HG03575 (cell line): ENCODE measurements around the gene APBB3.
"Not testable (repeated sequence)": the region's sequence is repeated elsewhere in the genome, so short reads cannot be mapped to it uniquely, and the experiment has no call there.

ENCODE experiments used
- ATAC-seq: cut with Tn5 transposase; IDR thresholded peaks from one replicate; pipeline ENCODE4 v1.9.1; 2021; ENCODE audit not compliant: unreplicated experiment, insufficient number of reproducible peaks, low FRiP score; ENCODE audit errors: extremely low read depth

Gene APBB3

DNA sequence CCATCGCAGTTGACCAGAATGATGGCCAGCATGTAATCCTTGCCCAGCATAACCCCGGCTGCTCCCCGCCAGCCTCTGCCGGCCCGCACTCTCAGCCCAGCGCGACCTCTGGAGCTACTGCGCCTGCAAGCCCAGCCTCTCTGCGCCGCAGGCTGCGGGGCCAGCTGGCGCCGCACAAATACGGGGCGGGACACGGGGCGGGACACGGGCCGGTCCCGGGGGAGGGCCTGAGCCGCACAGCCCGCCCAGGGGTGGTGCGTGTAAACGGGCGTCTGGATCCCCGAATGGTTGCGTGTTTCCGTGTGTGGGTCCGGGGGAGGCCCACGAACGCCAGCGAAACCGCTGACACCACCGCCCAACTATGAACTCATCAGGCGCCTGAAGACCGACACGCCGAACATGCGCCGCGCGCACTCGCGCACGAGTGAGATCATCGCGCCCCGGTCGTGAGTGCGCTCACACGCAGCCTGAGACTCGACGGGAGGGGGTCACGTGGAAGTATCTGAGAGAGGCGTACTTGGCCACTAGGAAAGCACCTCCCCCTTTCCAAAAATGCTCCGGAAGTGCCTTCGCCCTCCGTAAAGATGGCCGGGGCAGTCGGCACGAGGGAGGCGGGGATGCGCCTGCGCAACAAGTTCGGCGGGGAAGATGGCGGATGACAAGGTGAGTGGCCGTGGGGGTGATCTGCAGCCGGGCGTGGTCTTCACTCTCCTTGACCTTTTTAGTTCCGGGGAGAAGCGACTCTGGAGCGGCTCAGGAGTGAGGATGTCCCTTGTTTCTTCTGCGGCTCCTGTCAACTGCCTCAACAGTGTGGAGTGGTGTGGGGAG is at the start of gene APBB3, which contains the start of gene SLC35A4:
TSS of gene APBB3 (minus strand) at position 403 of the 828 bp plus-strand sequence. CDS start at position 50, 353 bp downstream.
TSS of gene SLC35A4 (plus strand) at position 633 of the 828 bp plus-strand sequence. CDS start 2,342 bp downstream, outside the sequence.
- peak; percentile 48 for ATAC-seq

DNA sequence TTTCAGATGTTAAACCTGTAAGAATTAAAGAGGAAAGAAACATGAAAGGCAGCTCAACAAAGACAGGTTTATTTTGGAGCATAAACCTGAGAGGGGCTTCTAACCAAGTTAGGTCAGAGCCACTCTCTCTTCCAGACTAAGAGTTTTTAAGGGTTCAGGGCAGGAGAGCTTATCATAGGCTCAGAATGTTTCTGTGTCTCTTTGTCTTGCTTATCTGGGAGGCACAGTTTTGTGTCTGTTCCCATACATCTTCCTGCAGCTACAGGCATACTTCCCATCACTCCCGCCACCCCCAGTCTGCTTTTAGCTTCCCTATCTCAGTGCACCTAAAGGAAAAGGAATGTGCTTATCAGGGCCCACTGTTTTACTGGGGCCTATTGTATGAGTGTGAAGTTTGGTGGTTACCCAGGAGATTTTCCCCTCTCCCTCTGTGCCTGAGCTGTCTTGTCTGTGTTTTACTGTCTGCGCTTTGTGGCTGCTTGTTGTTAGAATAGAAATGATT is 46.7 kb upstream of the APBB3 start:
- ATAC-seq = no peak

GRCh38 chr5:140609126-140609525 is 44.7 kb upstream of the APBB3 start:
- no peak for ATAC-seq

GRCh38 chr5:140608722-140609121 is 44.3 kb upstream of the APBB3 start:
- no peak for ATAC-seq

DNA sequence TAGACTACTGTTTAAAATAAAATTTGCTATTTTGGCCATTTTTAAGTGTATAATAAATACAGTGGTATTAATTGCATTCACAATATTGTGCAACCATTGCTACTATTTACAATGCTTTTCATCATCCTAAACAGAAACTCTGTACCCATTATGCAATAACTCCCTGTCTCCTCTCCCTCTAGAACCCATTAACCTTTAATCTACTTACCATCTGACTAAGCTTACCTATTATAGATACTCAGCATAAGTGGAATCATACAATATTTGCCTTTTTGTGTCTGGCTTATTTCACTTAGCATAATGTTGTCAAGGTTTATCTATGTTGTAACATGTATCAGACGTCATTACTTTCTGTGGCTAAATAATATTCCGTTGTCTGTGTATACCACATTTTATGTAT is 42.6 kb upstream of the APBB3 start:
- no peak for ATAC-seq

DNA sequence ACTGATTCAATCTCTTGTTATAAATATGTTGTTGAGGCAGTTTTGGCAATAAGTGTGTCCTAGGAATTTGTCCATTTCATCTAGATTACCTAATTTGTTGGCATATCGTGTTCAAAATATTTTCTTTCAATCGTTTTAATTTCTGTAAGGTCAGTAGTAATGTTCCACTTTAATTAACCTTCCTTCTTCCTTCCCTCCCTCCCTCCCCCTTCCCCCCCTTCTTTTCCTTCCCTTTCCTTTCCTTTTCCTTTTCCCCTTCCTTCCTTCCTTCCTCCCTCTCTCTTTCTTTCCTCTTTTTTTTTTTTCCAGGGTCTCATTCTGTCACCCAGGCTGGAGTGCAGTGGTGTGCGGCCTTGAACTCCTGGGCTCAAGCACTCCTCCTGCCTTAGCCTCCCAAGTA is 41.5 kb upstream of the APBB3 start:
- ATAC-seq = no peak

- ATAC-seq = no peak
These were observed 39.3 kb upstream of the APBB3 start for GRCh38 chr5:140603734-140604133.

- not testable (repeated sequence) for ATAC-seq
These were observed 39.0 kb upstream of the APBB3 start for GRCh38 chr5:140603446-140603698.

DNA sequence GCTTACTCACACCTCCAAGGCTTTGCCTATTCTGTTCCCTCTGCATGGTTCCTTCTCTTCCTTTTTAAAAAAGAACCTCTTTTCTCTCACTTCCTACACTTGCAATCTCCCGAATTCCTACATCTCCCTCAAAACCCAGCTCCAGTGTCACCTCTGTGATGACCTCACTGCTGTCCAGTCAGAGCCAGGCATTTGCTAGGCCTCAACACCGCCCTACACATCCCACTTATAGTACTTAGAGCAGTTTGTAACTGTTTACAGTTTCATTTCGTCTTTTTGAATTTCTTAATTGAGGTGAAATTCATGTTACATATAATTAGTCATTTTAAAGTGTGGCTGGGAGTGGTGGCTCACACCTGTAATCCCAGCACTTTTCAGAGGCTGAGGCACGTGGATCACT is 37.7 kb upstream of the APBB3 start:
- no peak for ATAC-seq

- no peak for ATAC-seq
These were observed 35.7 kb upstream of the APBB3 start for GRCh38 chr5:140600096-140600495.

DNA sequence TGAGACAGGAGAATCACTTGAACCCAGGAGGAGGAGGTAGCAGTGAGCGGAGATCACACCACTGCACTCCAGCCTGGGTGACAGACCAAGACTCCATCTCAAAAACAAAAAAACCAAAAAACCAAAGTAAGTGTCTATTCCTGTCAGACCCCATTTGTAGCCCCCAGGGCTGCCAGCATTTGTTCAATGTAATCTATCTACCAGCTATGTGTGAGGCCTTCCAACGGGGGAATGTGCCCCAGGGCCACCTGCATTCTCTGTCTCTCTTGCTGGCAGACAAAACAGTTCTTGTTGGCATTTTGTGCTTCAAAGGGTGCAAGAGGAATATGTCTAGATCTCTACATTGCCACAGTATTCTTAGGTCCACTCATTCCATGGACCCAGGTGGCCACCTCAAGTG is 34.4 kb upstream of the APBB3 start:
- no peak for ATAC-seq

DNA sequence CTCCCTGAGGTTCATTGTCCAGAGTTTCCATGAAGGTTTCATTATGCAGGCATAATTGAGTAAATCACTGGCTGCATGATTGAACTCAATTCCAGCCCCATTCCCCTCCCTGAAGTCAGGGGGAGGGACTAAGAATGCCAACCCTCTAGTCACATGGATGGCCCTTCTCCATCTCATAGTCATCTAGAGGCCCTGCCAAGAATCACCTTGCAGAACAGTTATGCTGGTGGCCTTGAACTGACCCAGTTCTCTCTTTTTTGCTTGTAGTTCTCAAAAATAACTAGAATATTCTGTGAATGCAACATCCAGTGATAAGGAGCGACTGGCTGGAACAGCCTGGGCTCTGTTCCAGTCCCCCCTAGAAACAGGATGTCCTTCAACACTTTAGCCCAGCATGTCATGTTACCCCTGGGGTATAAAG is 31.9 kb upstream of the APBB3 start:
- ATAC-seq = no peak

DNA sequence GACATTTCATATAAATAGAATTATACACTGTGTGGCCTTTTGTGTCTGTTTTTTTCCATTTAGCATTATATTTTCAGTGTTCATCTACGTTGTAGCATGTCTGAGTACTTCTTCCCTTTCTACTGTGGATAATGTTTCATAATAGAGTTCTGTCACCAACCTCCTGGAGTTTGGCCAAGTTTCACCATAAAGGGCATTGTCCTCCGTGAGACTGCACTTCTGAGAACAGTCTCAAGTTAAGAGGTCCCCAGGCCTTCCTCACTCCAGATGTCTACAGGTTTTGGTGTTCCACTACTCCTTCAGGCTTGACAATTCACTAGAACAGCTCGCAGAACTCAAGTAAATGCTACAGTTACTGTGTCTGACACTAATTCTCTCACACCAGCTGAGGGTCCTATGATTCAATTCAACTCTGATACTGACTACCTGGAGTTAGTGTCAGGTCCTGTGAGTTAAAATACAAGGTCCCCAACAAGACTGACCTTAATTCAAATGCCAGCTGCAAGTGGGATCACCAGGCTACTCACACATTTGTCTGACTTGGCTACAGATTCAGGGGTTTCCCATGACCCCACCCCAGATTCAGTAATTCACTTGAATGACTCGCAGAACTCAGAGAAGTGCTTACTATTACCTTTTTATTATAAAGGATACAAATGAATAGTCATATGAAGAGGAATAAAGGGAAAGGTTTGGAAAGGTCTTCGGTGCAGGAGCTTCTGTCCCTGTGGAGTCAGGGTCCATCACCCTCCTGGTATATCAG is 31.3 kb upstream of the APBB3 start:
- no peak for ATAC-seq

DNA sequence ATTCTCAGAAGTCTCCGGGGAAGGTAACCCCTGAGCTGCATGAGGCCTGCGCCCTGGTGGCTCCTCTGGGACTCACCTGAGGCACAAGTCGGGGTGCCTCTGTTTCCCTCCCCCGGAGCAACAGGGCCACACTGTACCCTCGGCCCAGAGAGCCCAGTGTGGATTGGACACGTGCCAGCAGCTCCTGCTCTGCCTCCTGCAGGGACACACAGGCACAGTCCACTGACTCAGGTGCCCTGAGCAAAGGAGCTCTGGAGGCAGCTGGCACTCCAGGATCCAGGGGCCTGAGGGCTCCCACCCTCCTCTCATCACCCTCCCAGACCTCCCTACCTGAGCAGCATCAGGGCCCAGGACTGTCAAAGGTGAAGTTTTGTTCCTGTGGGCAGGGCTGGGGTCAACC is 29.8 kb upstream of the APBB3 start:
- no peak for ATAC-seq

DNA sequence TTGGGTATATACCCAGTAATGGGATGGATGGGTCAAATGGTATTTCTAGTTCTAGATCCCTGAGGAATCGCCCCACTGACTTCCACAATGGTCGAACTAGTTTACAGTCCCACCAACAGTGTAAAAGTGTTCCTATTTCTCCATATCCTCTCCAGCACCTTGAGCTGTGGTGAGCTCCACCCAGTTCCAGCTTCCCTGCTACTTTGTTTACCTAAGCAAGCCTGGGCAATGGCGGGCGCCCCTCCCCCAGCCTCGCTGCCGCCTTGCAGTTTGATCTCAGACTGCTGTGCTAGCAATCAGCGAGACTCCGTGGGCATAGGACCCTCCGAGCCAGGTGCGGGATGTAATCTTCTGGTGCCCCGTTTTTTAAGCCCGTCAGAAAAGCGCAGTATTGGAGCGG is 28.7 kb upstream of the APBB3 start:
- ATAC-seq = not testable (repeated sequence)

DNA sequence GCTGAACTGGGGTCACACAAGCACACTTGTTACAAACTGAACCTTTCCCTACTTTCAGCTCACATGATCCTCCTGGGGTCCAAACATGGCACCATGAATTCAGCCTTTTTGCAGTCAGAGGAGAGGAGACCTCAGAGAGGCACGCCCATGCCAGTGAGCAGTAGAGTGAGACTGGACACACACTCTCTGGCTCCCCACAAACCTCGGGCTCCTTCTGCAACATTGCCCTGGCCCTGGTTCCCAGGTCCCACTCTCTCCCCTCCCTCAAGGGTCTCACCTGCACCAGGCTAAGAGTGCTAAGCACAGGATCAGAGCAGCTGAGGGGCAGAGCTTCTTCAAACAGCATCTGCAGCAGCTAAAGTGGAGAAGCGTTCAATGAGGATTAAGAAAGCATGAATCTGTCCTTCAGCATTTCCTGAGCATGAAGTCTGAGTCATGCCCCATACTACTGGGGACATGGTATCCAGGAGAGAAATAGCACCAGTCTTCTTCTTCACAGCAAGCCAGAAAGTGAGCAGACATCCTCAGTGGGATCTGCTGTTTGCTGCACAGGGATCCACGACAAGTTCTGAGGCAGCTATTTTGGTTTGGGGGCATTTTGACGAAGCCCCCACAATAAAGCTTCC is 27.5 kb upstream of the APBB3 start:
- no peak for ATAC-seq

- no peak for ATAC-seq
These were observed 26.5 kb upstream of the APBB3 start for GRCh38 chr5:140590861-140591260.

GRCh38 chr5:140588311-140589070 is 24.1 kb upstream of the APBB3 start:
- ATAC-seq = no peak

GRCh38 chr5:140587495-140587894 is 23.1 kb upstream of the APBB3 start:
- ATAC-seq = no peak
